ENCODE measurements around the gene RDH8.

The RDH8 gene

GRCh38 chr19:10070730-10071446 is 57.6 kb downstream of the RDH8 start (continued):
- no peak for TF ChIP-seq CREB5 (CRISPR knock-in tag; IDR thresholded peaks at IDR 0.05; ENCODE audit: low read depth)

All from SK-N-SH treated with all-trans-retinoic acid at 6 μM for 48 hours (cell line).